ENCODE measurements around the gene AKAP9. TPM values are rescaled to one million over a fixed set of nuclear protein-coding genes. Genes with fewer than 3 reads are reported as not detected.

The AKAP9 gene
- total and polyA plus RNA-seq, 2 donors (not counting 3 experiments of a cell fraction or from before 2014, with no cell fraction given), result 9.5 to 51.6 TPM

GRCh38 chr7:92115821-92116220 lies 175.2 kb downstream of the AKAP9 start:
- CTCF ChIA-PET, result no interaction called here
- dilution Hi-C loops (cut with MboI; ENCODE audit: extremely low pct_ligation_motif_present, low sequenced_read_pairs), result no loop called here
- H3K27me3 ChIP-seq (ENCODE audit: control insufficient read depth in 2 of 2, insufficient read depth in 2 of 2, low read length in 2 of 2), result no peaks in the 10 kb centered on the region

DNA sequence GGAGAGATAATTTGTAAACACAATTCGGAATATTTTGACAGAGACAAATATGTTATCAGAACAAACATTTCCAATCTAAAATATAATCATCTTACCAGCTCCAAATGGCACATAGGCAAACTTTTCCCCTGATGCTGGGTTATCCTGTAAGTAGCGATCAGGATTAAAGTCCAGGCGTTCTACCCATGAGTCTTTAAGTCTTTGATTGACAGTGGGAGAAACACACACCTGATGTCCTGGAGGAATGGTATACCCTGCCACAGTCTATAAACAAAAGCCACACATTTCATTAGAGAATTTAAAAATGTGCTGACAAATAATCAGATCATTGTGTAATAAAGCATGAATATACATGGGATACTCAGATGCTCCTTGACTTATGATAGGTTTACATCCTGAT lies 176.3 kb downstream of the AKAP9 start:
- Histone ChIP-seq H3K9me1 (replicated peaks; ENCODE audit: control insufficient read depth, extremely low read depth, insufficient read depth, low read length) (no peaks in the 10 kb centered on the region), H3K36me3 (ENCODE audit: control insufficient read depth in 2 of 2, extremely low read depth in 1 of 2, insufficient read depth in 2 of 2, low read length in 2 of 2) (peaks cover 3 to 28% of the 10 kb centered on the region in 2 experiments), H4K20me1 (replicated peaks; ENCODE audit: control insufficient read depth, extremely low read depth, insufficient read depth, low read length) (peaks cover 8% of the 10 kb centered on the region), H2AFZ (ENCODE audit: low read depth, low read length) (no peak overlapping the region), H3K4me2 (ENCODE audit: insufficient read depth, low read length) (no peak overlapping the region), H3K4me1 (ENCODE audit: control insufficient read depth, extremely low read depth, insufficient read depth, low read length) (no peaks in the 10 kb centered on the region), H3K9me3 (replicated peaks; ENCODE audit: control insufficient read depth, insufficient read depth, low read length) (no peaks in the 10 kb centered on the region), H3K4me3 (replicated peaks in 1 of 3; ENCODE audit: insufficient read depth in 1 of 3, low read depth in 1 of 3, low read length in 3 of 3) (no peak overlapping the region), H3K27me3 (ENCODE audit: control insufficient read depth in 2 of 2, insufficient read depth in 2 of 2, low read length in 2 of 2) (no peaks in the 10 kb centered on the region), H3K79me2 (ENCODE audit: control insufficient read depth, insufficient read depth, low read length) (peaks cover 59% of the 10 kb centered on the region), H3K9ac (replicated peaks; ENCODE audit: extremely low read depth, insufficient read depth, low read length) (no peak overlapping the region), H3K27ac (ENCODE audit: insufficient read depth, low read depth, low read length) (no peak overlapping the region)
- ChIA-PET CTCF (no interaction called here), POLR2A (no interaction called here)
- FAIRE-seq (no peak), DNase-seq (ENCODE audit: low read depth, low spot score) (no peak)
- intact Hi-C loops (cut with micrococcal nuclease), result no loop called here
- TF ChIP-seq FOS (IDR thresholded peaks at IDR 0.05; ENCODE audit: borderline replicate concordance, insufficient read depth, low read length) (no peak), POLR2AphosphoS5 (IDR thresholded peaks at IDR 0.05; ENCODE audit: insufficient read depth, low read depth, low read length) (no peak), GATA2 (IDR thresholded peaks at IDR 0.05; ENCODE audit: insufficient read depth, insufficient read length, low read depth, low read length) (no peak), EZH2 (IDR thresholded peaks at IDR 0.05; ENCODE audit: borderline replicate concordance, low read depth, low read length, severe bottlenecking) (no peak), MYC (IDR thresholded peaks at IDR 0.05; ENCODE audit: low read depth, low read length) (no peak), JUN (IDR thresholded peaks at IDR 0.05; ENCODE audit: borderline replicate concordance, insufficient read depth, insufficient read length, low read depth) (no peak), POLR2A (IDR thresholded peaks at IDR 0.05; ENCODE audit: low read depth, low read length) (no peak)
- TF ChIP-seq, protein P1, sequence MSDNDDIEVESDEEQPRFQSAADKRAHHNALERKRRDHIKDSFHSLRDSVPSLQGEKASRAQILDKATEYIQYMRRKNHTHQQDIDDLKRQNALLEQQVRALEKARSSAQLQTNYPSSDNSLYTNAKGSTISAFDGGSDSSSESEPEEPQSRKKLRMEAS (IDR thresholded peaks at IDR 0.05; ENCODE audit: insufficient read depth, insufficient read length), result no peak
- TF ChIP-seq, protein P2, sequence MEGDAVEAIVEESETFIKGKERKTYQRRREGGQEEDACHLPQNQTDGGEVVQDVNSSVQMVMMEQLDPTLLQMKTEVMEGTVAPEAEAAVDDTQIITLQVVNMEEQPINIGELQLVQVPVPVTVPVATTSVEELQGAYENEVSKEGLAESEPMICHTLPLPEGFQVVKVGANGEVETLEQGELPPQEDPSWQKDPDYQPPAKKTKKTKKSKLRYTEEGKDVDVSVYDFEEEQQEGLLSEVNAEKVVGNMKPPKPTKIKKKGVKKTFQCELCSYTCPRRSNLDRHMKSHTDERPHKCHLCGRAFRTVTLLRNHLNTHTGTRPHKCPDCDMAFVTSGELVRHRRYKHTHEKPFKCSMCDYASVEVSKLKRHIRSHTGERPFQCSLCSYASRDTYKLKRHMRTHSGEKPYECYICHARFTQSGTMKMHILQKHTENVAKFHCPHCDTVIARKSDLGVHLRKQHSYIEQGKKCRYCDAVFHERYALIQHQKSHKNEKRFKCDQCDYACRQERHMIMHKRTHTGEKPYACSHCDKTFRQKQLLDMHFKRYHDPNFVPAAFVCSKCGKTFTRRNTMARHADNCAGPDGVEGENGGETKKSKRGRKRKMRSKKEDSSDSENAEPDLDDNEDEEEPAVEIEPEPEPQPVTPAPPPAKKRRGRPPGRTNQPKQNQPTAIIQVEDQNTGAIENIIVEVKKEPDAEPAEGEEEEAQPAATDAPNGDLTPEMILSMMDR (IDR thresholded peaks at IDR 0.05; ENCODE audit: extremely low read depth in 1 of 2, insufficient read depth in 1 of 2, low read depth in 1 of 2, low read length in 2 of 2), result no peak
- no TSS peak for BruUV-seq (replicated peaks)
- dilution Hi-C loops (cut with MboI; ENCODE audit: extremely low pct_ligation_motif_present, low sequenced_read_pairs), result no loop called here

More at GRCh38 chr7:92115821-92116220, 175.2 kb downstream of the AKAP9 start:
- Histone ChIP-seq H3K27ac (ENCODE audit: insufficient read depth, low read depth, low read length) (no peak overlapping the region), H3K4me2 (ENCODE audit: insufficient read depth, low read length) (no peak overlapping the region), H3K9me3 (replicated peaks; ENCODE audit: control insufficient read depth, insufficient read depth, low read length) (no peaks in the 10 kb centered on the region), H3K4me1 (ENCODE audit: control insufficient read depth, extremely low read depth, insufficient read depth, low read length) (no peaks in the 10 kb centered on the region), H3K9me1 (replicated peaks; ENCODE audit: control insufficient read depth, extremely low read depth, insufficient read depth, low read length) (no peaks in the 10 kb centered on the region), H2AFZ (ENCODE audit: low read depth, low read length) (no peak overlapping the region), H3K4me3 (replicated peaks in 1 of 3; ENCODE audit: insufficient read depth in 1 of 3, low read depth in 1 of 3, low read length in 3 of 3) (no peak overlapping the region), H3K36me3 (ENCODE audit: control insufficient read depth in 2 of 2, extremely low read depth in 1 of 2, insufficient read depth in 2 of 2, low read length in 2 of 2) (peaks cover 2 to 30% of the 10 kb centered on the region in 2 experiments), H3K79me2 (ENCODE audit: control insufficient read depth, insufficient read depth, low read length) (peaks cover 48% of the 10 kb centered on the region), H3K9ac (replicated peaks; ENCODE audit: extremely low read depth, insufficient read depth, low read length) (no peak overlapping the region), H4K20me1 (replicated peaks; ENCODE audit: control insufficient read depth, extremely low read depth, insufficient read depth, low read length) (peaks cover 8% of the 10 kb centered on the region)
- POLR2A ChIA-PET, result no interaction called here
- intact Hi-C loops (cut with micrococcal nuclease), result no loop called here
- BruUV-seq (replicated peaks), result no TSS peak
- TF ChIP-seq GATA2 (IDR thresholded peaks at IDR 0.05; ENCODE audit: insufficient read depth, insufficient read length, low read depth, low read length) (no peak), FOS (IDR thresholded peaks at IDR 0.05; ENCODE audit: borderline replicate concordance, insufficient read depth, low read length) (no peak)
- TF ChIP-seq, protein P2 (IDR thresholded peaks at IDR 0.05; ENCODE audit: extremely low read depth in 1 of 2, insufficient read depth in 1 of 2, low read depth in 1 of 2, low read length in 2 of 2), result no peak
- TF ChIP-seq, protein P1 (IDR thresholded peaks at IDR 0.05; ENCODE audit: insufficient read depth, insufficient read length), result no peak
- no peak for DNase-seq (ENCODE audit: low read depth, low spot score)
- FAIRE-seq, result no peak

All from endothelial cell of umbilical vein (primary cell).